IPS-NIHi7 (cell line): ENCODE results near the gene SNX6.
"Not testable (repeated sequence)": the region's sequence is repeated elsewhere in the genome, so short reads cannot be mapped to it uniquely, and the experiment has no call there.

ENCODE experiments used
- DNase-seq: peaks from one replicate; pipeline ENCODE4 v3.0.0; 2012; ENCODE audit warnings: mixed read lengths; ENCODE audit errors: extremely low spot score

Gene SNX6

DNA sequence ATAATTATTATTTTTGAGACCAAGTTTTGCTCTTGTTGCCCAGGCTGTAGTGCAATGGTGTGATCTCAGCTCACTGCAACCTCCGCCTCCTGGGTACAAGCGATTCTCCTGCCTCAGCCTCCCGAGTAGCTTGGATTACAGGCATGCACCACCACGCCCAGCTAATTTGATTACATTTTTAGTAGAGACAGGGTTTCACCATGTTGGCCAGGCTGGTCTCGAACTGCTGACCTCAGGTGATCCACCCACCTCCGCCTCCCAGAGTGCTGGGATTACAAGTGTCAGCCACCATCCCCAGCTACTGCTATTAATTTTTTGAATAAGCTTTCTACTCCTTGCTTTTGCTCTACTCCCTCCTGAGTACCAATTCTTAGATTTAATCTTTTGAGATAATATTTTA, 108.9 kb downstream of the SNX6 start:
- not testable (repeated sequence) for DNase-seq

DNA sequence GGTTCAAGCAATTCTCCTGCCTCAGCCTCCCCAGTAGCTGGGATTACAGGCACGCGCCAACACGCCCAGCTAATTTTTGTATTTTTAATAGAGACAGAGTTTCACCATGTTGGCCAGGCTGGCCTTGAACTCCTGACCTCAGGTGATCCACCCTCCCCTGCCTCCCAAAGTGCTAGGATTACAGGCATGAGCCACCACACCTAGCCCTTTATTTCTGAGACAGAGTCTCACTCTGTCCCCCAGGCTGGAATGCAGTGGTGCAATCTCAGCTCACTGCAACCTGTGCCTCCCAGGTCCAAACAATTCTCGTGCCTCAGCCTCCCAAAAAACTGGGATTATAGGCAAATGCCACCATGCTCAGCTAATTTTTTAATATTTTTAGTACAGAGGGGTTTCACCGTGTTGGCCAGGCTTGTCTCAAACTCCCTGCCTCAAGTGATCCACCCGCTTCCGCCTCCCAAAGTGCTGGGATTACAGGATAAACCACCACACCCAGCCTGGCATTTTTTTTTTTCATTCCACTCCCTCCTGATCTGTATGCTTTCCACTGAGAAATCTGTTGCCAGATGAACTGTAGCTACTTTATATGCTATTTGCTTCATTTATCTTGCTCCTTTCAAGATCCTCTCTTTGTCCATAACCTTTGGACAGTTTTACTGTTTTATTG, 109.5 kb downstream of the SNX6 start:
- not testable (repeated sequence) for DNase-seq
